RWPE1 (cell line): Measurements from ENCODE around the gene TMEM158.

Experiments used
- CTCF ChIA-PET: fragments of 350-600 bp; sonication (Branson Sonifier 250); formaldehyde crosslinking; extraction: SDS; loops from one replicate; lab custom pipeline; 2021; lab: Yijun Ruan, JAX
- POLR2A ChIA-PET: fragments of 400-600 bp; formaldehyde crosslinking; extraction: SDS; loops from one replicate; lab custom pipeline; 2020; ENCODE audit warnings: antibody characterized with exemption; ENCODE audit not compliant: low non-redundant PET; lab: Yijun Ruan, JAX
- DNase-seq: peaks from one replicate; pipeline ENCODE4 v3.0.0; 2012; ENCODE audit warnings: low spot score
- H3K27ac ChIP-seq: fragments of 450-650 bp; 2 replicates; pipeline ENCODE4 v1.5.1; 2017
- TF ChIP-seq, protein P1 (sequence below): fragments of 450-650 bp; conservative IDR thresholded peaks from 2 replicates; pipeline ENCODE4 v1.5.1; 2017; ENCODE audit warnings: low read depth, mild to moderate bottlenecking

TMEM158 gene

DNA sequence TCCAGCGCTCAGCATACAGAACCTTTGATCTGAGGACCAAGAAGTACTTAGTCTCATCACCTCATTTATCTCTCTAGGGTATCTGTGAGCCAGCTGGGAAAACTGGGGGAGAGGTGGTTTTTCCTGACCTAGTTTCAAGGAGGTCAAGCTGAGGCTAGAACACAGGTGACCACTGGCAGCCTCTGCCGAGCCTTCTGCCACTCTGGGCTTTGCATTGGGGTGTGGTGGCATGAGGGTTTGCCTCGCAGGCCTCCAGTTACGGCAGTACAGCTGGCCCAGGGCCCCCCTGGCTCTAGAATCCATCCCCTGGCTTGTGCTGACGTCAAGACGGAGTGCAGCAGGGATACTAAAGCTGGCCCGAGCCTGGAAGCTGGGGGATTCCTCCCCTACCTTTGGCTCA lies 45.2 kb downstream of the TMEM158 start:
- peak overlapping the region; percentile 36; the same call in 1 of the 2 replicates for H3K27ac ChIP-seq
- TF ChIP-seq, protein P1, sequence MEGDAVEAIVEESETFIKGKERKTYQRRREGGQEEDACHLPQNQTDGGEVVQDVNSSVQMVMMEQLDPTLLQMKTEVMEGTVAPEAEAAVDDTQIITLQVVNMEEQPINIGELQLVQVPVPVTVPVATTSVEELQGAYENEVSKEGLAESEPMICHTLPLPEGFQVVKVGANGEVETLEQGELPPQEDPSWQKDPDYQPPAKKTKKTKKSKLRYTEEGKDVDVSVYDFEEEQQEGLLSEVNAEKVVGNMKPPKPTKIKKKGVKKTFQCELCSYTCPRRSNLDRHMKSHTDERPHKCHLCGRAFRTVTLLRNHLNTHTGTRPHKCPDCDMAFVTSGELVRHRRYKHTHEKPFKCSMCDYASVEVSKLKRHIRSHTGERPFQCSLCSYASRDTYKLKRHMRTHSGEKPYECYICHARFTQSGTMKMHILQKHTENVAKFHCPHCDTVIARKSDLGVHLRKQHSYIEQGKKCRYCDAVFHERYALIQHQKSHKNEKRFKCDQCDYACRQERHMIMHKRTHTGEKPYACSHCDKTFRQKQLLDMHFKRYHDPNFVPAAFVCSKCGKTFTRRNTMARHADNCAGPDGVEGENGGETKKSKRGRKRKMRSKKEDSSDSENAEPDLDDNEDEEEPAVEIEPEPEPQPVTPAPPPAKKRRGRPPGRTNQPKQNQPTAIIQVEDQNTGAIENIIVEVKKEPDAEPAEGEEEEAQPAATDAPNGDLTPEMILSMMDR: no peak
- ChIA-PET POLR2A (no interaction called here), CTCF (no interaction called here)
- no peak for DNase-seq

DNA sequence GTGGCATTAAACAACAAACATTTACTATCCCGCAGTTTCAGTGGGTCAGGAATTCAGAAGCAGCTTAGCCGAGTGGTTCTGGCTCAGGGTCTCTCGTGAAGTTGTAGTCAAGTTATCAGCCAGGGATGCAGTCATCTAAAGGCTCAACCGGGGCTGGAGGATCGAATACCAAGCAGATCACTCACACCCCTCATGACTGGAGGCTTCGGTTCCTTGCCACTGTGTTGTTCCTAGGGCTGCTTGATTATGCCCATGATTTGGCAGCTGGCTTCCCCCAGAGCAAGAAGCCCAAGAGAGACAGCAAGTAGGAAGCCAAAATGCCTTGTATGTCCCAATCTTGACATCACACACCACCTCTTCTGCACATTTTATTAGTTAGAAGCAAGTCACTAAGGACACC lies 46.0 kb downstream of the TMEM158 start:
- TF ChIP-seq, protein P1: no peak
- POLR2A ChIA-PET: no interaction called here
- no peak for DNase-seq
- CTCF ChIA-PET: interaction anchor here (1.3 kb wide), 1 partner anchor 31 kb away, joined by 3 read pairs; no protein-coding TSS in a partner anchor
- H3K27ac ChIP-seq: no peak overlapping the region; the same call in 1 of the 2 replicates

DNA sequence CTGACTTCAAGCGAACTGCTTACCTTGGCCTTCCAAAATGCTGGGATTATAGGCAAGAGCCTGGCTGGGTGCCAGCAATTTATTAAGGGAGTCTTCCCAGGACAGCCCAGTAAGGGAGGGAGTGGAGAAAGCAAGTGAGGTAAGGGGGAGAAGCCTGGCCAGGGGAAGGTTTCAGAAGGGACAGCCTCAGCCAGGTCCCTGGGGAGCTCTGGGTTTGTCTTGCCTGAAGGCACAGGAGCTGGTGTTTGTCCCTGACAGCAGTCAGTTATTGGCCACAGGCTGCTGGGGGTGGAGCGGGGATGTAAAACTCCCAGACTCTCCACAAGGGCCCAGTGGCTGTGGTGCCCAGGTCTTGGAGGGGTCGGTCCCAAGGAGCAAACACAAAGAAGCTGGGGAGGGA lies 46.9 kb downstream of the TMEM158 start:
- no peak for DNase-seq
- POLR2A ChIA-PET: no interaction called here
- H3K27ac ChIP-seq: peak overlapping the region; percentile 58; the same call in 1 of the 2 replicates
- TF ChIP-seq, protein P1: no peak
- CTCF ChIA-PET: interaction anchor here (1.3 kb wide), 1 partner anchor 32 kb away, joined by 3 read pairs; no protein-coding TSS in a partner anchor

DNA sequence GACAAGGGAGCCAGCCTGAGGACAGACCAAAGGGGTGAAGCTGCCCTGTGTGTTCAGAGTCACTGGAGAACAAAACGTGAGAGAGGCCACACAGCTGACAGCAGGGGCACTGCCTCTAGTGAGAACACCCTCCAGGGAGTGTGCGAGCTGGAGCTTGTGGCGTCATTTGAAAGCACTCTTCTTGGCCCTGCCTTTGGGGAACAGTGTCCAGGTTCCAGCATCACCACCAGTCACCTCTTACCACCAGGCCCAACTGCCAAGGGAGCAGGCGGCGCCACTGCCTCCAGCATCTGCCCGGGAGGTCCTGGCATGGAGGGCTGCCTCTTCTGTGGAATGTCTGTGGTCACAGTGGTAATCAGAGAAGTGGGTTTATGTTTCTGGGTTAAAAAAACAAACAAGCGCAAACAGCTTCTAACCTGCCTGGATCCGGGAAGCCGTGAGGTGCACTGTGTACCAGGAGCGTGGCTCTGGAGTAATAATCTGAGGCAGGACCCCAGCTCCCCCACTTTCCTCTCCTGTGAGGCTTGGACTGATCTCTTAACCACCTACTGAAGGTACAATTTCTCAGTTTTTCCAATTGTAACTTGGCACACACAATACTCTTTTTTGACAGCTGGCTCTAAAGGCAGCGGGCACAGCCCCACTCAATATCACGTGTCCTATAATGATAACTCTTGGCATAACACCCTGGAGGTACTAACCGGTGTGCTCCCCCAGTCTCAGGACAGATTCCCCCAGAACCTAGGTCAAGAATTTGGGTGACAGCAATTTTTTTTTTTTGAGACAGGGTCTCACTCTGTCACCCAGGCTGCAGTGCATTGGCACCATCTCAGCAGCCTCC lies 47.7 kb downstream of the TMEM158 start:
- TF ChIP-seq, protein P1: no peak
- peak overlapping the region; percentile 58 for H3K27ac ChIP-seq
- CTCF ChIA-PET: no interaction called here
- POLR2A ChIA-PET: interaction anchor here (0.5 kb wide), 1 partner anchor 11 kb away, joined by 6 read pairs; no protein-coding TSS in a partner anchor
- no peak for DNase-seq

DNA sequence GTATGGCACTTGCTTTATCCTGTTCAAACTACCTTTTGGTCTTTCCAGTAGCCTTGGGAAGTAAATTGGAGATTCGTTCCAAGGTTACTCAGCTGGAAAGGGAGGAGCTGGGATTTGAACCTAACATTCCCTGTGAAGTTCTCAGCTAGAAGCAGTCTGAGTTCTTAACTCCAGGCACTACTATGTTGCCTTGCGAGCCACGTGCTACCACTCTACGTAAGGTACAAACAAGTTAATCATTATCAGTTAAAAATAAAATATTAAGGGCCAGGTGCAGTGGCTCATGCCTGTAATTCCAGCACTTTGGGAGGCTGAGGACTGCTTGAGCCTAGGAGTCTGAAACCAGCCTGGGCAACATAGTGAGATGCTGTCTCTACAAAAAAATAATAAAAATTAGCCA lies 49.2 kb downstream of the TMEM158 start:
- DNase-seq: no peak
- POLR2A ChIA-PET: no interaction called here
- CTCF ChIA-PET: no interaction called here
- no peak overlapping the region for H3K27ac ChIP-seq
- TF ChIP-seq, protein P1: no peak
